Karpas-422 (cell line): ENCODE data around the gene INKA1. TPM values are rescaled to one million over a fixed set of nuclear protein-coding genes. Genes with fewer than 3 reads are reported as not detected.
"Not testable (repeated sequence)": the region's sequence is repeated elsewhere in the genome, so short reads cannot be mapped to it uniquely, and the experiment has no call there.

Experiments used
- DNase-seq: peaks from one replicate; pipeline ENCODE4 v3.0.0-alpha.2; 2015
- H2AFZ ChIP-seq: fragments of 200-600 bp; sonication (generic); 2 replicates; pipeline ENCODE4 v1.6.1; 2014; ENCODE audit warnings: antibody characterized with exemption, low read length, mixed read lengths
- H3K27ac ChIP-seq: fragments of 200-600 bp; sonication (generic); 2 replicates; pipeline ENCODE4 v1.5.1; 2014; ENCODE audit warnings: mild to moderate bottlenecking, low read length, moderate library complexity
- H3K27me3 ChIP-seq: fragments of 200-600 bp; sonication (generic); 2 replicates; pipeline ENCODE4 v1.6.1; 2014; ENCODE audit warnings: low read length, mixed read lengths
- H3K36me3 ChIP-seq: fragments of 200-600 bp; sonication (generic); 2 replicates; pipeline ENCODE4 v1.6.1; 2014; ENCODE audit warnings: low read length, mixed read lengths; ENCODE audit not compliant: insufficient read depth
- H3K4me1 ChIP-seq: fragments of 200-600 bp; sonication (generic); 2 replicates; pipeline ENCODE4 v1.6.1; 2014; ENCODE audit warnings: mild to moderate bottlenecking, low read length, mixed read lengths
- H3K4me2 ChIP-seq: fragments of 200-600 bp; sonication (generic); 2 replicates; pipeline ENCODE4 v1.6.1; 2014; ENCODE audit warnings: low read length, low read depth, mild to moderate bottlenecking; ENCODE audit not compliant: poor library complexity, severe bottlenecking
- H3K4me3 ChIP-seq: fragments of 200-600 bp; sonication (generic); 2 replicates; pipeline ENCODE4 v1.5.1; 2014; ENCODE audit warnings: mild to moderate bottlenecking, antibody characterized with exemption, low read length, mixed read lengths
- H3K79me2 ChIP-seq: fragments of 200-600 bp; sonication (generic); 2 replicates; pipeline ENCODE4 v1.6.1; 2014; ENCODE audit warnings: mild to moderate bottlenecking, low read length, mixed read lengths
- H3K9ac ChIP-seq: fragments of 200-600 bp; sonication (generic); 2 replicates; pipeline ENCODE4 v1.6.0; 2014; ENCODE audit warnings: low read length
- H3K9me2 ChIP-seq: fragments of 200-600 bp; sonication (generic), shearing (Covaris generic); replicated peaks from 2 replicates; pipeline ENCODE4 v1.6.0; 2014; ENCODE audit warnings: mild to moderate bottlenecking, low read length, moderate library complexity; ENCODE audit not compliant: insufficient read depth
- H3K9me3 ChIP-seq: fragments of 300-700, 200-600 bp; sonication (generic); 2 replicates; pipeline ENCODE4 v1.6.1; 2014; ENCODE audit warnings: low read length, mixed read lengths
- H4K20me1 ChIP-seq: fragments of 200-600 bp; sonication (generic); 2 replicates; pipeline ENCODE4 v1.6.1; 2014; ENCODE audit warnings: mild to moderate bottlenecking, antibody characterized with exemption, low read length, low read depth; ENCODE audit not compliant: insufficient read depth
- total RNA-seq: library from RNA; depleted of rRNA; stranded (reverse); fragments of >200 nt; shearing (Covaris generic); gene quantifications from 2 replicates; pipeline ENCODE4 v1.2.3, GENCODE V29; 2014; ENCODE audit warnings: low replicate concordance

Gene INKA1
- total RNA-seq, 1 experiment from 2014 or later, result 5.7 TPM

GRCh38 chr3:49769926-49770325, 33.1 kb upstream of the INKA1 start:
- peaks cover 95% of the 10 kb centered on the region for H3K79me2 ChIP-seq

DNA sequence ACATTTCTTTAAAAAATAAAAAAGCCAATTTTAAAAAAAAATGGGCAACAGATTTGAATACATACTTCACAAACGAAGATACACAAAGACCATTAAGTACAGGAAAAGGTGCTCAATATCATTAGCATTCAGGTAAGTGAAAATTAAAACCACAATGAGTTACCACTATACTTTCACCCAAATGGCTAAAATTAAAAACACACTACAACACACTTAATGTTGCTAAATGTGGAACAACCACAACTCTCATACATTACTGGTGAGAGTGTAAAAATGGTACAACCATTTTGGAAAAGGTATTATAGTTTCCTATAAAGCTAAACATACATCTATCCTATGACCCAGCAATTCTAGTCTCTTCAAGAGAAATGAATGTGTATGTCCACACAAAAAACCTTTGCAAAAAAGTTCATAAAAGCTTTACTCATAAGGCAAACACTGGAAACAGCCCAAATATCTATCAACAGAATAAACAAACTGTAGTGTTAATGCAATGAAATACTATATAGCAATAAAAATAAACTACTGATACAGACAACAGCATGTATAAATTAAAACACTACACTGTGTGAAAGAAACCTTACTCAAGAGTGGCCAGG, 31.6 kb upstream of the INKA1 start:
- H3K79me2 ChIP-seq, result peaks cover 96% of the 10 kb centered on the region

More at GRCh38 chr3:49769926-49770325, 33.1 kb upstream of the INKA1 start:
- Histone ChIP-seq H3K4me3 (no peak overlapping the region), H3K9ac (no peak overlapping the region), H2AFZ (no peak overlapping the region), H3K9me3 (no peaks in the 10 kb centered on the region), H3K4me2 (no peak overlapping the region), H3K9me2 (no peaks in the 10 kb centered on the region), H4K20me1 (no peaks in the 10 kb centered on the region), H3K27ac (no peak overlapping the region), H3K36me3 (peaks cover 7% of the 10 kb centered on the region; the same call in 1 of the 2 replicates), H3K27me3 (no peaks in the 10 kb centered on the region), H3K4me1 (peaks cover 8% of the 10 kb centered on the region)
- no peak for DNase-seq

GRCh38 chr3:49772703-49773102, 30.4 kb upstream of the INKA1 start:
- no peak overlapping the region for H3K9ac ChIP-seq
- no peak overlapping the region for H2AFZ ChIP-seq
- H3K9me3 ChIP-seq, result no peaks in the 10 kb centered on the region
- peaks cover 7% of the 10 kb centered on the region; the same call in 1 of the 2 replicates for H3K36me3 ChIP-seq
- no peak for DNase-seq
- peaks cover 92% of the 10 kb centered on the region for H3K79me2 ChIP-seq
- H3K4me2 ChIP-seq, result no peak overlapping the region
- H3K4me3 ChIP-seq, result no peak overlapping the region
- no peak overlapping the region for H3K27ac ChIP-seq
- no peaks in the 10 kb centered on the region for H3K27me3 ChIP-seq
- no peaks in the 10 kb centered on the region for H3K9me2 ChIP-seq
- no peaks in the 10 kb centered on the region for H4K20me1 ChIP-seq
- H3K4me1 ChIP-seq, result peaks cover 5% of the 10 kb centered on the region

More for the DNA sequence above, 31.6 kb upstream of the INKA1 start:
- no peak overlapping the region for H3K4me2 ChIP-seq
- H3K4me1 ChIP-seq, result peaks cover 8% of the 10 kb centered on the region
- H3K36me3 ChIP-seq, result peaks cover 7% of the 10 kb centered on the region; the same call in 1 of the 2 replicates
- no peak overlapping the region for H3K27ac ChIP-seq
- no peaks in the 10 kb centered on the region for H3K9me2 ChIP-seq
- H3K9ac ChIP-seq, result no peak overlapping the region
- no peaks in the 10 kb centered on the region for H3K27me3 ChIP-seq
- H3K9me3 ChIP-seq, result no peaks in the 10 kb centered on the region
- no peak overlapping the region for H2AFZ ChIP-seq
- no peak for DNase-seq
- no peak overlapping the region for H3K4me3 ChIP-seq
- no peaks in the 10 kb centered on the region for H4K20me1 ChIP-seq

DNA sequence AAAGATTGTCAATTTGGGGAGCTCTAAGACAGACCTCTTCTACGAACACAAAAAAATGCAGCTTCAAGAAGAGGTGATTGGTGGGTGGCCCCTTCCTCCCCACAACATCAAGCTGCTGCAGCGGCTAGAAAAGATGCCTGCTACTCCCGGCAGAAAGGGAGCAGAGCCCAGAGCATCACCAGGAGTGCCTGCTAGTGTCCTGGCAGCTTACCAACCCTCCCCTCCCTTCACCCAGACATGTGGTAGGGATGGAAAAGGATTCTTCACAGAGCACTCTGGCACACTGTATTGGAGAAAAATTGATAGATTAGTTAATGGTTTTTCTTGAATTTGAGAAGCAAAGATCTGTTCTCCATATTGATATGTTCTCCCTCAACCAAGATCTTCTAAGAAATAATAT, 27.5 kb upstream of the INKA1 start:
- no peaks in the 10 kb centered on the region for H4K20me1 ChIP-seq
- no peaks in the 10 kb centered on the region for H3K9me2 ChIP-seq
- H3K27me3 ChIP-seq, result no peaks in the 10 kb centered on the region
- H3K4me1 ChIP-seq, result no peaks in the 10 kb centered on the region
- no peak for DNase-seq
- no peak overlapping the region for H3K4me3 ChIP-seq
- H3K36me3 ChIP-seq, result peaks cover 2% of the 10 kb centered on the region; the same call in 1 of the 2 replicates
- H3K79me2 ChIP-seq, result peaks cover 89% of the 10 kb centered on the region
- H3K9ac ChIP-seq, result no peak overlapping the region
- no peak overlapping the region for H3K27ac ChIP-seq
- no peak overlapping the region for H2AFZ ChIP-seq
- no peak overlapping the region for H3K4me2 ChIP-seq
- no peaks in the 10 kb centered on the region for H3K9me3 ChIP-seq

DNA sequence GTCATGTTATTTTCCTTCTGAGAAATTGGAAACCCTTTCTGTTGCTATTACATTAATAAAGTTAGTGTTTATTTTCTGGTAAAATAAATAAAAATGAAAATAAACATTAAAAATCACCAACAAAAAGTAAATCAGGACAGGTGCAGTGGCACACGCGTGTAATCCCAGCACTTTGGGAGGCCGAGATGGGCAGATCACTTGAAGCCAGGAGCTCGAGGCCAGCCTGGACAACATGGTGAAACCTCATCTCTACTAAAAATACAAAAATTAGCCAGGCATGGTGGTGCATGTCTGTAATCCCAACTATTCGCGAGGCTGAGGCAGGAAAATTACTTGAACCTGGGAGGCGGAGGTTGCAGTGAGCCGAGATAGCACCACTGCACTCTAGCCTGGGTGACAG, 27.0 kb upstream of the INKA1 start:
- H3K79me2 ChIP-seq, result peaks cover 89% of the 10 kb centered on the region
- H4K20me1 ChIP-seq, result not testable (repeated sequence)

GRCh38 chr3:49779358-49780079, 23.5 kb upstream of the INKA1 start:
- H3K4me1 ChIP-seq, result no peaks in the 10 kb centered on the region
- no peaks in the 10 kb centered on the region for H4K20me1 ChIP-seq
- H3K9me3 ChIP-seq, result no peaks in the 10 kb centered on the region
- H3K9ac ChIP-seq, result no peak overlapping the region
- no peak overlapping the region for H3K4me2 ChIP-seq
- H2AFZ ChIP-seq, result no peak overlapping the region
- H3K27me3 ChIP-seq, result no peaks in the 10 kb centered on the region
- no peak overlapping the region for H3K4me3 ChIP-seq
- no peaks in the 10 kb centered on the region for H3K9me2 ChIP-seq
- H3K36me3 ChIP-seq, result peaks cover 10% of the 10 kb centered on the region
- no peak overlapping the region for H3K27ac ChIP-seq
- peaks cover 88% of the 10 kb centered on the region for H3K79me2 ChIP-seq
- DNase-seq, result no peak

More for the DNA sequence above, 27.0 kb upstream of the INKA1 start:
- H3K36me3 ChIP-seq, H2AFZ ChIP-seq, H3K9me3 ChIP-seq, H3K4me1 ChIP-seq, H3K9me2 ChIP-seq, H3K9ac ChIP-seq, H3K27ac ChIP-seq, DNase-seq, H3K27me3 ChIP-seq, H3K4me2 ChIP-seq, H3K4me3 ChIP-seq: not testable (repeated sequence)

DNA sequence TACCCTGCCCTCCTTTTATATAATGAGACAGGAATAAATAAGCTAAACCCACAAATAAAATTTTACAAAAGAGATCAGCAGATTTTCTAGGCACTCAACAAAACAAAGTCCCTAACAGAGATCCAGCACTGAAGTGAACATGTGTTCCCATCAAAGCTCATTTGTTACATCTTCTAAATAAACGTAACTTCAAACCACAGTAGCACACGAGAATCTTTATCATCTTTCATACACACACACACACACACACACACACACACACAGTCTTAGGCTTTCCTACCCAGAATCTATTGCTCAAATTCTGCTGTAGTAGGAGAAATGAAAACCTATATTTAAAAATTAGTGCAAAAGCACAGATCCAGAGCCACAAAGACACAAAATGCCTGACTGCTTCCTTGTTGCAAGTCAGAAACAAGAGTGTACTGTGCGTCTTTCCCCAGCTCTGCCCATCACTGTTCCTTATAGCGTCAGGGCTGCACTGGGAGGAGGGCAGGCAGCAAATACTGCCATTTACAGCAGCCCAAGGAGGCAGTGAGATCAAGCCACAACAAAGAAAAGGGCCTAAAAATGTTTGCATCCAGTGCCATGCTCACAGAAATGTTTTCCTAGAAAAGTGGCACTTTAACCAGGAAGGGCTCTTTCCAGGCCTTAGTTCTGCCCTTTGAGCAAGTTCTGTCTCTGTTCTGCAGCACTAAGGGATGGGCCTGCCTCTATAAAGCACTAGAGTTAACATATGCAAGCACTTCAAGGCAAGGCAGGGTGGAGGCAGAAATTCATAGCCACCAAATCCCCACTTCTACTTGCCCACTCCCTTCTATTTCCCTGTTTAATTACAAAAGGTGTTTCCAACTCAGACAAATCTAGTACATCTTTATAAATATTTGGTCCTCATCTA, 22.7 kb upstream of the INKA1 start:
- H3K9ac ChIP-seq, result no peak overlapping the region
- peaks cover 10% of the 10 kb centered on the region for H3K36me3 ChIP-seq
- no peak overlapping the region for H3K4me2 ChIP-seq
- H3K79me2 ChIP-seq, result peaks cover 88% of the 10 kb centered on the region
- DNase-seq, result no peak
- H3K27me3 ChIP-seq, result no peaks in the 10 kb centered on the region
- H4K20me1 ChIP-seq, result no peaks in the 10 kb centered on the region
- no peak overlapping the region for H3K27ac ChIP-seq
- H3K9me2 ChIP-seq, result no peaks in the 10 kb centered on the region
- H2AFZ ChIP-seq, result no peak overlapping the region
- no peak overlapping the region for H3K4me3 ChIP-seq
- peaks cover 6% of the 10 kb centered on the region for H3K4me1 ChIP-seq
- no peaks in the 10 kb centered on the region for H3K9me3 ChIP-seq

GRCh38 chr3:49780975-49781365, 22.1 kb upstream of the INKA1 start:
- H3K9me2 ChIP-seq, H3K36me3 ChIP-seq, H3K27ac ChIP-seq, H3K9ac ChIP-seq, H3K4me2 ChIP-seq, H4K20me1 ChIP-seq, H3K4me1 ChIP-seq, H3K27me3 ChIP-seq, DNase-seq, H3K4me3 ChIP-seq, H2AFZ ChIP-seq, H3K9me3 ChIP-seq: not testable (repeated sequence)
- peaks cover 88% of the 10 kb centered on the region for H3K79me2 ChIP-seq
